Measurements from ENCODE around the gene GAL3ST3. TPM values are rescaled to one million over a fixed set of nuclear protein-coding genes. Genes with fewer than 3 reads are reported as not detected.

Gene GAL3ST3
- total and polyA plus RNA-seq, 2 experiments from 2014 or later = 15.6 to 63.4 TPM

GRCh38 chr11:66020618-66021357 lies 28.2 kb downstream of the GAL3ST3 start (continued):
- TF ChIP-seq ETS1 (IDR thresholded peaks at IDR 0.05) = no peak
- no peak for TF ChIP-seq POLR2AphosphoS5 (IDR thresholded peaks at IDR 0.05; ENCODE audit: low read depth)
- no peak for TF ChIP-seq ZNF114 (CRISPR knock-in tag; IDR thresholded peaks at IDR 0.05)
- no peak for TF ChIP-seq NANOG (IDR thresholded peaks at IDR 0.05; ENCODE audit: borderline replicate concordance)
- TF ChIP-seq ZNF331 (CRISPR knock-in tag; IDR thresholded peaks at IDR 0.05; ENCODE audit: low read depth) = no peak
- TF ChIP-seq REST (IDR thresholded peaks at IDR 0.05; ENCODE audit: unreplicated experiment) = no peak

- no peak for ATAC-seq
- no peaks in the 10 kb centered on the region for H3F3A ChIP-seq (replicated peaks; ENCODE audit: low read depth)
- H3K79me2 ChIP-seq (replicated peaks; ENCODE audit: insufficient read depth) = no peaks in the 10 kb centered on the region
- no peak overlapping the region for H3K27ac Mint-ChIP-seq
- no peak overlapping the region for H3K4me2 ChIP-seq
- no peaks in the 10 kb centered on the region for H3K4me1 ChIP-seq (ENCODE audit: insufficient read depth)
- no peak overlapping the region for H3K27ac ChIP-seq (ENCODE audit: low read depth)
- DNase-seq (ENCODE audit: low spot score) = no peak
- no peaks in the 10 kb centered on the region; the same call in 2 of the 3 replicates for H3K36me3 Mint-ChIP-seq (ENCODE audit: low read depth)
- no peak overlapping the region for H3K4me3 ChIP-seq
- H4K20me1 ChIP-seq (replicated peaks; ENCODE audit: insufficient read depth) = no peaks in the 10 kb centered on the region
- peaks cover 20% of the 10 kb centered on the region for H3K27me3 Mint-ChIP-seq (ENCODE audit: insufficient read depth, low read depth, poor library complexity)
- 0 out of 2 replicates have a peak, but pooled peaks cover 10% of the 10 kb centered on the region for H3K27me3 ChIP-seq (ENCODE audit: insufficient read depth)
- no peak for TF ChIP-seq JUNB (IDR thresholded peaks at IDR 0.05; ENCODE audit: unreplicated experiment)
- TF ChIP-seq STAT1 (IDR thresholded peaks at IDR 0.05; ENCODE audit: unreplicated experiment) = no peak
- no peak for TF ChIP-seq EZH2 (IDR thresholded peaks at IDR 0.05; ENCODE audit: low read depth, unreplicated experiment)
- no peak for TF ChIP-seq ETS1 (IDR thresholded peaks at IDR 0.05)
- H3K36me3 ChIP-seq (ENCODE audit: insufficient read depth) = no peaks in the 10 kb centered on the region
- H3K4me3 Mint-ChIP-seq = no peak overlapping the region
- H2AFZ ChIP-seq = no peak overlapping the region
- no peaks in the 10 kb centered on the region for H3K9me2 ChIP-seq (ENCODE audit: insufficient read depth)
- H3K4me1 Mint-ChIP-seq = peaks cover 3% of the 10 kb centered on the region; the same call in 1 of the 3 replicates
- H3K9me3 Mint-ChIP-seq = no peaks in the 10 kb centered on the region; the same call in 2 of the 3 replicates
These were observed 28.7 kb downstream of the GAL3ST3 start for GRCh38 chr11:66020212-66020611.
